Neuronal stem cell (in vitro differentiated cells): Measurements from ENCODE around the gene HGFAC.

Source experiments
- DNase-seq: peaks from one replicate; pipeline ENCODE4 v3.0.0-alpha.2; 2013; ENCODE audit warnings: low spot score
- H2AFZ ChIP-seq: one replicate; pipeline ENCODE4 v1.6.1; 2013; ENCODE audit warnings: mild to moderate bottlenecking, low read length, inconsistent platforms
- H2AK5ac ChIP-seq: 2 replicates; pipeline ENCODE4 v1.6.1; 2013; ENCODE audit warnings: low read depth, mild to moderate bottlenecking, inconsistent platforms, low read length, moderate library complexity, mixed read lengths
- H2BK120ac ChIP-seq: 2 replicates; pipeline ENCODE4 v1.6.1; 2013; ENCODE audit warnings: low read depth, mild to moderate bottlenecking, inconsistent platforms, low read length, moderate library complexity, mixed read lengths
- H2BK12ac ChIP-seq: one replicate; pipeline ENCODE4 v1.6.1; 2013; ENCODE audit warnings: low read length, inconsistent platforms
- H2BK15ac ChIP-seq: 2 replicates; pipeline ENCODE4 v1.6.1; 2013; ENCODE audit warnings: mild to moderate bottlenecking, low read length, inconsistent platforms, mixed read lengths
- H2BK5ac ChIP-seq: one replicate; pipeline ENCODE4 v1.6.1; 2013; ENCODE audit warnings: inconsistent platforms, mild to moderate bottlenecking, low read length, moderate library complexity
- H3K14ac ChIP-seq: one replicate; pipeline ENCODE4 v1.6.1; 2013; ENCODE audit warnings: low read length, inconsistent platforms
- H3K18ac ChIP-seq: 2 replicates; pipeline ENCODE4 v1.6.1; 2013; ENCODE audit warnings: low read length, inconsistent platforms
- H3K23ac ChIP-seq: 2 replicates; pipeline ENCODE4 v1.6.1; 2013; ENCODE audit warnings: low read depth, mild to moderate bottlenecking, mixed read lengths, low read length, inconsistent platforms; ENCODE audit not compliant: poor library complexity
- H3K27ac ChIP-seq: replicated peaks from 3 replicates; pipeline ENCODE4 v1.5.1; 2013; ENCODE audit warnings: low read length, inconsistent platforms
- H3K27me3 ChIP-seq, 3 experiments: 2 replicates each; pipeline ENCODE4 v1.6.1; 2013; ENCODE audit warnings: low read length in 3 of 3, mild to moderate bottlenecking in 2 of 3, inconsistent platforms in 1 of 3, low read depth in 1 of 3, mixed read lengths in 1 of 3, moderate library complexity in 1 of 3; ENCODE audit not compliant: control insufficient read depth in 3 of 3, insufficient read depth in 3 of 3
- H3K36me3 ChIP-seq, 2 donors: replicated peaks in 1 of 2; 2 replicates each; pipeline ENCODE4 v1.6.1; 2013; ENCODE audit warnings: low read length in 2 of 2; ENCODE audit not compliant: control insufficient read depth in 2 of 2, insufficient read depth in 2 of 2
- H3K4ac ChIP-seq: 2 replicates; pipeline ENCODE4 v1.6.1; 2013; ENCODE audit warnings: inconsistent platforms, mild to moderate bottlenecking, low read length, moderate library complexity
- H3K4me1 ChIP-seq, 2 donors: 1 replicate in 1 of 2; 2 replicates in 1 of 2; pipeline ENCODE4 v1.6.1; 2013; ENCODE audit warnings: low read length in 2 of 2, low read depth in 1 of 2; ENCODE audit not compliant: control insufficient read depth in 2 of 2, insufficient read depth in 1 of 2
- H3K4me2 ChIP-seq: one replicate; pipeline ENCODE4 v1.6.1; 2013; ENCODE audit warnings: mild to moderate bottlenecking, low read length, inconsistent platforms; ENCODE audit not compliant: insufficient read depth, poor library complexity, severe bottlenecking
- H3K4me3 ChIP-seq, 2 donors: 2 replicates each; pipeline ENCODE4 v1.5.1; 2013; ENCODE audit warnings: low read length in 2 of 2, mild to moderate bottlenecking in 2 of 2, inconsistent platforms in 1 of 2, moderate library complexity in 1 of 2
- H3K79me1 ChIP-seq: one replicate; pipeline ENCODE4 v1.6.1; 2013; ENCODE audit warnings: low read depth, mild to moderate bottlenecking, inconsistent platforms, low read length, moderate library complexity
- H3K9ac ChIP-seq: one replicate; pipeline ENCODE4 v1.6.1; 2013; ENCODE audit warnings: mild to moderate bottlenecking, low read depth, low read length, inconsistent platforms; ENCODE audit not compliant: poor library complexity
- H3K9me3 ChIP-seq, 2 donors: replicated peaks in 1 of 2; 2 replicates each; pipeline versions ENCODE3 to v1.6.1; 2013; ENCODE audit warnings: low read length in 2 of 2, mild to moderate bottlenecking in 2 of 2, inconsistent platforms in 1 of 2, low read depth in 1 of 2, mixed read lengths in 1 of 2, moderate library complexity in 1 of 2; ENCODE audit not compliant: control insufficient read depth in 2 of 2, insufficient read depth in 1 of 2
- H4K8ac ChIP-seq: one replicate; pipeline ENCODE4 v1.6.1; 2013; ENCODE audit warnings: low read depth, mild to moderate bottlenecking, inconsistent platforms, low read length, moderate library complexity
- H4K91ac ChIP-seq: one replicate; pipeline ENCODE4 v1.6.1; 2013; ENCODE audit warnings: low read length, low read depth, mild to moderate bottlenecking, inconsistent platforms; ENCODE audit not compliant: poor library complexity
- WGBS, 2 donors: extraction: QIAGEN DNeasy Blood & Tissue Kit; methylation state at CpG; one replicate each; pipeline ENCODE4 v1.1.7; 2013; ENCODE audit warnings: missing lambda C conversion rate in 2 of 2, mixed read lengths in 1 of 2; ENCODE audit not compliant: insufficient read length in 2 of 2, insufficient replicate concordance in 1 of 2; ENCODE audit errors: extremely low coverage in 2 of 2; 5-methylcytosine and 5-hydroxymethylcytosine counted together

HGFAC gene

DNA sequence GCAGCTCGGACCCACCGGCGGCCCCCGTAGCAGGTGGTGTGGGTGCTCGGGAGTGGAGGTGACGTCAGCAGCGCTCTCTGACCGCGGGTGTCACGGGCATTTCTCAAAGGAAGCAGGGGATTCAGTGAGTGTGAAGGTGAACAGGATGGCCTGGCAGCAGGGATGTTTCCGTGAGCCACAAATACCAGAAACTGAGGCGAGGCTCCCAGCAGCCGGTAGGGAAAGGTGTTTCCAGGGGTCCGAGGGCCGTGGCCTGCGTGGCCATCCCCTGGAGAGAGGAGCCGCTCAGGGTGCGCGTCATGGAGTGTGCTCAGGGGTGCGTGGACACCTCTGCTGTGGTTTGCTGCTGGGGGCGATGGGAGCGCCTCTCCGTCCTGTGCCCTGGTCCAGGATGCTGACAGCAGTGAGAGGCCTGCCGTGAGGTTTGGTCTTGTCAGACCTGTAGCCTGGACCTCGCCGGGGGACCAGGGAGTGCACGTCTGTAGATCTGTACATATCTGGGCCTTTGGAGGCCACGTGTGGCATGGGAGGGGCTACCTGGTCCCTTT, 10.2 kb upstream of the HGFAC start:
- H3K36me3 ChIP-seq: peaks cover 8 to 50% of the 10 kb centered on the region in 2 donors
- no peak overlapping the region for H3K4me2 ChIP-seq
- peaks cover 8% of the 10 kb centered on the region for H3K79me1 ChIP-seq
- no peak overlapping the region for H3K27ac ChIP-seq
- no CpG with 5 or more reads among the region's 28 CpGs for WGBS, 2 donors
- H3K4me1 ChIP-seq: peaks cover 4 to 10% of the 10 kb centered on the region in 2 donors
- no peak overlapping the region for H2BK120ac ChIP-seq
- no peaks in the 10 kb centered on the region for H3K9me3 ChIP-seq
- no peak for DNase-seq
- no peak overlapping the region for H4K91ac ChIP-seq
- no peak overlapping the region for H3K18ac ChIP-seq
- no peak overlapping the region for H2AFZ ChIP-seq
- no peak overlapping the region for H3K14ac ChIP-seq
- no peak overlapping the region for H3K4me3 ChIP-seq
- H3K4ac ChIP-seq: no peak overlapping the region
- H2AK5ac ChIP-seq: no peak overlapping the region
- H2BK12ac ChIP-seq: no peak overlapping the region
- H3K27me3 ChIP-seq: no peaks in the 10 kb centered on the region
- H4K8ac ChIP-seq: no peak overlapping the region
- H2BK5ac ChIP-seq: no peak overlapping the region
- H2BK15ac ChIP-seq: no peak overlapping the region
- peak overlapping the region; percentile 2 for H3K9ac ChIP-seq
- H3K23ac ChIP-seq: no peak overlapping the region

DNA sequence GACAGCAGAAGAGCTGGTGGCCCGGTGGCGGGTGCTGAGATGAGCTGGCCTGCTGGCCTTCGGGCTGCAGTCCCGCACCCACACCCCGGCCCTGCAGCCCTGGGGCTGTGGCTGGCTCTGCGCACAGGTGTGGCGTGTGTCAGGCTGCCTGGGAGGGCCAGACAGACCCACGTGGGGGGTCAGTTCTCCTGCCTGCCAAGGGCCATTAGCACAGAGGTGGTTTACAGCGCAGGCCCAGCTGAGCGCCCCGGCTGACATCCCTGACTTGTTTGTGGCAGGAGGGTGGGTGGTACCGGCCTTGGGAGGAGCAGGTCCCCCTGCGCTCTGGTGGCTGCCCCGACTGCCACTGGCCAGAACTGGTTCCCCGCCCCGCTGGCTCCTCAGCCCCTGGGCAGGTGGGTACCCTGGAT, 9.4 kb upstream of the HGFAC start:
- H3K27ac ChIP-seq: no peak overlapping the region
- no peak overlapping the region for H2AFZ ChIP-seq
- no peak overlapping the region for H3K4me2 ChIP-seq
- peaks cover 4 to 10% of the 10 kb centered on the region in 2 donors for H3K4me1 ChIP-seq
- no peak overlapping the region for H2BK120ac ChIP-seq
- H4K91ac ChIP-seq: no peak overlapping the region
- DNase-seq: no peak
- no peak overlapping the region for H3K4me3 ChIP-seq
- no CpG with 5 or more reads among the region's 16 CpGs for WGBS, 2 donors
- no peak overlapping the region for H4K8ac ChIP-seq
- H3K36me3 ChIP-seq: peaks cover 8 to 44% of the 10 kb centered on the region in 2 donors
- no peak overlapping the region for H3K9ac ChIP-seq
- H3K4ac ChIP-seq: no peak overlapping the region
- H3K9me3 ChIP-seq: no peaks in the 10 kb centered on the region
- H3K23ac ChIP-seq: peak overlapping the region; percentile 43
- H3K14ac ChIP-seq: peak overlapping the region; percentile 94
- no peak overlapping the region for H2BK15ac ChIP-seq
- H3K27me3 ChIP-seq: no peaks in the 10 kb centered on the region
- no peak overlapping the region for H2BK5ac ChIP-seq
- no peak overlapping the region for H2BK12ac ChIP-seq
- H2AK5ac ChIP-seq: no peak overlapping the region
- peaks cover 8% of the 10 kb centered on the region for H3K79me1 ChIP-seq
- H3K18ac ChIP-seq: peak overlapping the region; percentile 48

DNA sequence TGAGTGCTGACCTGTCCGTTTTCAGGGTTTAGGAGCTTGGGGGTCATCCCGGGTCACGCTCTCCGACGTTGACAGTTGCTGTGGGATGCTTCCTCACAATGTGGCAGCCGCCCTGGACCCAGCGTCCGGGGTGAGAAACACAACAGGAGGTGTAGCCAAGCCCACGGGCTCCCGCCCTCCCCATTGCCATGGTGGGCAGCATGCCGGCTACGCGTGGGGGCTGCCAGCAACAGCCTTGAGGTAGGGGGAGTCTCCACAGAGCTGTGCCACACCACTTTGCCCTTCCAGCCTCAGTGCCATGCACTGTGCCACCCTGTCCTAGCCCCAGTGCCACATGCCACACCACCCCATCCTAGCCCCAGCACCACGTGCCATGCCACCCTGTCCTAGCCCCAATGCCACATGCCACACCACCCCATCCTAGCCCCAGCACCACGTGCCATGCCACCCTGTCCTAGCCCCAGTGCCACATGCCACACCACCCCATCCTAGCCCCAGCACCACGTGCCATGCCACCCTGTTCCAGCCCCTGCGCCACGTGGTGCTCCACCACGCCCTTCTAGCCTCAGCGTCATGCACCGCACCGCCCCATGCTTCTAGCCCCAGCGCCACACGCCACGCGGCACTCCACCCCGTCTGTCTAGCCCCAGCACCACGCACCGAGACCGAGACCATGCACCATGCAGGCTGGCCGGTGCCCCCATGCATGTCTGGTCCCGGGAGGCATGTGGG, 8.5 kb upstream of the HGFAC start:
- no peak overlapping the region for H2AK5ac ChIP-seq
- H3K9ac ChIP-seq: peak overlapping the region; percentile 44
- no peak overlapping the region for H2BK5ac ChIP-seq
- no peak overlapping the region for H3K4me2 ChIP-seq
- H3K14ac ChIP-seq: peak overlapping the region; percentile 56
- H3K4me3 ChIP-seq: no peak overlapping the region
- H3K4ac ChIP-seq: no peak overlapping the region
- peak overlapping the region; percentile 99 for H3K23ac ChIP-seq
- no CpG with 5 or more reads among the region's 32 CpGs for WGBS, 2 donors
- no peaks in the 10 kb centered on the region for H3K9me3 ChIP-seq
- H3K27me3 ChIP-seq: no peaks in the 10 kb centered on the region
- no peak overlapping the region for H2BK120ac ChIP-seq
- H4K91ac ChIP-seq: no peak overlapping the region
- H3K79me1 ChIP-seq: peaks cover 8% of the 10 kb centered on the region
- H2BK12ac ChIP-seq: peak overlapping the region; percentile 58
- H3K36me3 ChIP-seq: peaks cover 8 to 41% of the 10 kb centered on the region in 2 donors
- H3K27ac ChIP-seq: no peak overlapping the region
- peak overlapping the region; percentile 85 for H3K18ac ChIP-seq
- no peak for DNase-seq
- H2AFZ ChIP-seq: no peak overlapping the region
- no peak overlapping the region for H2BK15ac ChIP-seq
- peaks cover 4 to 10% of the 10 kb centered on the region in 2 donors for H3K4me1 ChIP-seq
- peak overlapping the region; percentile 43 for H4K8ac ChIP-seq

DNA sequence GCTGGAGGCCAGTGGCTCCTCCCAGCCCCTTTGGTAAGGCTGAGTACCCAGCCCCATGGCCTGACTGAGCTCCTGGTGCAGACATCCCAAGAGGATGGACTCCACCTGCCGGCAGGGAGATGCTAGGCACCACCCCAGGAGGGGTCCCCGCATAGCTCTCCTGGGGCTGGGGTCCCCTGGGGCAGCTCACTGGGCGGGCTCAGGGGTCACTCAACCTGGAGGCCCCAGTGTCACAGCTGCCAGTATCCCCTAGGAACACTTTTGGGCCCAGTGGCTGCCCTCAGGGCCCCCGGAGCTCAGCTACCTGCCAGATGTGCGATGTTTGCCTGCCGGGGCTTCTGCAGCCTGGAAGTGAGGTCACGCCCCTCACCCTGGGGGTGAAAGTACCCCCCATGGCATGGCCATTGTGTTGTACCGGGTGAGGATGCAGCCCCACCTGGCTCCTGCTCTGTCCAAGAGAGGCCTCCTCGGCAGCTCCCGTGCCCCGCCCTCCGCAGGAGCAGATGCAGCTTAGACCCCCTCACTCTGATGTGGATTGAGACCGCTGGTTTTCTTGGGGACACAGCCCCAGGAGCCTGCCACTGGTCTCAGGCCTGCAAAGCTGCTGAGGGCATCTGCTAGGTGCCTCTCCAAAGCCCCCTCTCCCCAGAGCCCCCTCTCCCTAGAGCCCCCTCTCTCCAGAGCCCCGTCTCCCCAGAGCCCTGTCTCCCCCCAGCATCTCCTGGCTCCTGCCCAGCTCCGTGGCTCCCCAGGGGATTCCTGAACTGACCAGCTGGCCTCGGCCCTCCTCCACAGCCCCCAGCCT, 6.7 kb upstream of the HGFAC start:
- H2AFZ ChIP-seq: no peak overlapping the region
- no peak overlapping the region for H3K4me2 ChIP-seq
- peak; percentile 26 for DNase-seq
- peak overlapping the region; percentile 5 for H3K23ac ChIP-seq
- no peak overlapping the region for H4K8ac ChIP-seq
- WGBS, 2 donors: no CpG with 5 or more reads among the region's 16 CpGs
- no peaks in the 10 kb centered on the region for H3K9me3 ChIP-seq
- no peaks in the 10 kb centered on the region for H3K27me3 ChIP-seq
- H2AK5ac ChIP-seq: peak overlapping the region; percentile 92
- peak overlapping the region; percentile 38 for H3K14ac ChIP-seq
- H2BK15ac ChIP-seq: peak overlapping the region; percentile 7
- no peak overlapping the region for H3K4ac ChIP-seq
- H4K91ac ChIP-seq: no peak overlapping the region
- no peak overlapping the region for H3K27ac ChIP-seq
- H3K4me1 ChIP-seq: peaks cover 4 to 10% of the 10 kb centered on the region in 2 donors
- H2BK12ac ChIP-seq: peak overlapping the region; percentile 58
- H3K36me3 ChIP-seq: peaks cover 6 to 25% of the 10 kb centered on the region in 2 donors
- H3K4me3 ChIP-seq: no peak overlapping the region
- peak overlapping the region; percentile 91 for H3K18ac ChIP-seq
- H2BK120ac ChIP-seq: peak overlapping the region; percentile 31
- H3K9ac ChIP-seq: peak overlapping the region; percentile 44
- peaks cover 8% of the 10 kb centered on the region for H3K79me1 ChIP-seq
- no peak overlapping the region for H2BK5ac ChIP-seq
